Type B pancreatic cell (in vitro differentiated cells): ENCODE results near the gene EFCC1. TPM values are rescaled to one million over a fixed set of nuclear protein-coding genes. Genes with fewer than 3 reads are reported as not detected.

Source experiments
- DNase-seq: peaks from one replicate; pipeline ENCODE4 v3.0.0; 2021; ENCODE audit warnings: mixed read lengths; ENCODE audit not compliant: unreplicated experiment; ENCODE audit errors: extremely low spot score
- H3K27ac Mint-ChIP-seq: 2 replicates; pipeline ENCODE4 v1.8.0; 2021; ENCODE audit warnings: mild to moderate bottlenecking, mixed read lengths
- H3K27me3 Mint-ChIP-seq: 2 replicates; pipeline ENCODE4 v1.8.0; 2021; ENCODE audit warnings: mixed read lengths
- H3K36me3 Mint-ChIP-seq: 2 replicates; pipeline ENCODE4 v1.8.0; 2021; ENCODE audit warnings: mixed read lengths
- H3K4me1 Mint-ChIP-seq: one replicate; pipeline ENCODE4 v1.8.0; 2021; ENCODE audit warnings: mixed read lengths; ENCODE audit not compliant: unreplicated experiment
- H3K4me3 Mint-ChIP-seq: 2 replicates; pipeline ENCODE4 v1.8.0; 2021; ENCODE audit warnings: mild to moderate bottlenecking, mixed read lengths
- H3K9me3 Mint-ChIP-seq: 2 replicates; pipeline ENCODE4 v1.8.0; 2021; ENCODE audit warnings: mixed read lengths
- total RNA-seq: library from RNA; stranded (reverse); gene quantifications from 2 replicates; pipeline ENCODE4 v1.2.1, GENCODE V29; 2021; ENCODE audit warnings: low replicate concordance
- TF ChIP-seq, protein P1 (sequence below): fragments of 200-600 bp; sonication (generic); conservative IDR thresholded peaks from 2 replicates; pipeline ENCODE4 v1.5.0; 2021; ENCODE audit warnings: antibody characterized with exemption, mild to moderate bottlenecking

Gene EFCC1
- total RNA-seq, 1 donor from 2014 or later: 2.2 TPM

DNA sequence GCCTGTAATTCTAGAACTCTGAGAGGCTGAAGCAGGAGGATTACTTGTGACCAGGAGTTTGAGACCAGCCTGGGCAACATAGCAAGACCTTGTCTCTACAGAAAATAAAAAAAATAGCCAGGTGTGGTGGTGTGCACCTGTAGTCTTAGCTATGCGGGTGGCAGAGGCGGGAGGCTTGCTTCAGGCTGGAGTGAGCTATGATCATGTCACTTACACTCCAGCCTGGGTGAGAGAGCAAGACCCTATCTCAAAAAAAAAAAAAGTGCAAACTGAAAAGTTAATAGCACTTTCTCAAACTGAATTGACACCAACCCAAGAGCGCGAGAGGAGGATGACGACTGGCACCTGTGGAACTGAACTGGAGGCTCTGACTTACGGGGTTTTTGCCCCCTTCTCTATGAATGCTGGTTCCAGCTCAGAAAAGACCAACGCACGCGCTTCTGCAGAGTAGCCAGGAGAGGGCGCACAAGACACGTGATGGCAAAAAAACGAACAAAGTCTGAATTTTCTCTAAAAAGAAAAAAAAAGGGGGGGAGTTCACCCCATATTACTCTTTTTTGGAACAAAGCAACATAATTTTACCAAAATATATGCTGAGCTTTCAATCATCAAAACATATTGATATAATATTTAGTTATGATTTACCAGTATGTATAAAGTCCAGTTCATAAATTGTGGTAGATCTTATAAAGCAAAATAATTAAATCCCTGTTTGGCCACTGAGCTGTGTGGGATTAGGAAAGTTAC lies 30.9 kb upstream of the EFCC1 start:
- H3K36me3 Mint-ChIP-seq: no peaks in the 10 kb centered on the region
- no peaks in the 10 kb centered on the region for H3K4me1 Mint-ChIP-seq
- TF ChIP-seq, protein P1, sequence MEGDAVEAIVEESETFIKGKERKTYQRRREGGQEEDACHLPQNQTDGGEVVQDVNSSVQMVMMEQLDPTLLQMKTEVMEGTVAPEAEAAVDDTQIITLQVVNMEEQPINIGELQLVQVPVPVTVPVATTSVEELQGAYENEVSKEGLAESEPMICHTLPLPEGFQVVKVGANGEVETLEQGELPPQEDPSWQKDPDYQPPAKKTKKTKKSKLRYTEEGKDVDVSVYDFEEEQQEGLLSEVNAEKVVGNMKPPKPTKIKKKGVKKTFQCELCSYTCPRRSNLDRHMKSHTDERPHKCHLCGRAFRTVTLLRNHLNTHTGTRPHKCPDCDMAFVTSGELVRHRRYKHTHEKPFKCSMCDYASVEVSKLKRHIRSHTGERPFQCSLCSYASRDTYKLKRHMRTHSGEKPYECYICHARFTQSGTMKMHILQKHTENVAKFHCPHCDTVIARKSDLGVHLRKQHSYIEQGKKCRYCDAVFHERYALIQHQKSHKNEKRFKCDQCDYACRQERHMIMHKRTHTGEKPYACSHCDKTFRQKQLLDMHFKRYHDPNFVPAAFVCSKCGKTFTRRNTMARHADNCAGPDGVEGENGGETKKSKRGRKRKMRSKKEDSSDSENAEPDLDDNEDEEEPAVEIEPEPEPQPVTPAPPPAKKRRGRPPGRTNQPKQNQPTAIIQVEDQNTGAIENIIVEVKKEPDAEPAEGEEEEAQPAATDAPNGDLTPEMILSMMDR: peak; percentile 98
- DNase-seq: no peak
- peak overlapping the region; percentile 47 for H3K27ac Mint-ChIP-seq
- H3K27me3 Mint-ChIP-seq: peaks cover under 1% of the 10 kb centered on the region
- no peaks in the 10 kb centered on the region for H3K9me3 Mint-ChIP-seq
- H3K4me3 Mint-ChIP-seq: no peak overlapping the region

DNA sequence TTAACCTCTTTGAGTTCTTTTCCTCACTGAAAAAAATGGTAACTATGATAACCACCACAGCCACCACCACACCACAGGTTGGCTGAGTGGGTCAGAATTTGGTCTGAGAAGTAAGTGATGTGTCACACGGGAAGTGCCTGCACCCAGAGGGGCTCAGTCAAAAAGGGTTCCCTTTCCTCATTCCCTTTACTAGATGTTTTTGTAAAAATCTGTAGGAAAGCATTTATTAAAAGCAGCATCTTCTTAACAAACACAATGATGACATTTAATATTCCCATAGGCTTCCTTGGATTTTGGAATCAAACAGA lies 30.4 kb upstream of the EFCC1 start:
- Mint-ChIP-seq H3K27me3 (peaks cover 3% of the 10 kb centered on the region), H3K9me3 (no peaks in the 10 kb centered on the region), H3K4me1 (no peaks in the 10 kb centered on the region), H3K36me3 (no peaks in the 10 kb centered on the region), H3K4me3 (no peak overlapping the region), H3K27ac (no peak overlapping the region)
- no peak for DNase-seq
- TF ChIP-seq, protein P1: no peak

DNA sequence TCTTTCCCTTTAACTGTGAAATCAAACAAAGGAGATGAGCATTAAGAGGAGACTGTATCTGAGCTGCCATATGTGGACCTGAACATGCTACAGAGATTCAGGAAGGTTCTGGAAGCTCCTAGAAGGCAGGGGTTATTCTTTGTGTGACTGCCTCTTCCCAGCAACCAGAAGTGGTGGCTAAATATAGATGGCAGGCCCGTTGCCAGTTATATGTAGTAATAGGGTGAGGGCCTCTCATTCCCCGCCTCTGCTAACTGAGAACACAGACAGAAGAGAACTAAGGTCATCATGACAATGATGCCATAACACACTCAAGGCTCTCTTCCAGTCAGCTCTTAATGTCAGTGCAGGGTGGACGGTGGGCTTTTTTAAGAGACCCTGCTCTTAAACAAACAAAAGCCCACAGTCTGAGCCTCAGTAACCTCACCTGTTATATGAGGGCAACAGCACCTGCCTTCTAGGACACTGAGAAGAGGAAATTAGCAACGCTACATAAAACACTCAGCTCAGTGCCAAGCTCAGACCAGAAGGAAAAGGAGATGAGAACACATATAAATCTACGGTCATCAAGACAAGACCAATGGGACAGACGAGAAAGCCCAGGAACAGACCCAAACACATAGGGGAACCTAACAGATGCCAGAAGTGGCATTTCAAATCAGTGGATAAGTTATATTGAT lies 29.5 kb upstream of the EFCC1 start:
- no peak overlapping the region for H3K27ac Mint-ChIP-seq
- H3K9me3 Mint-ChIP-seq: no peaks in the 10 kb centered on the region
- no peak for DNase-seq
- H3K36me3 Mint-ChIP-seq: no peaks in the 10 kb centered on the region
- TF ChIP-seq, protein P1: no peak
- no peak overlapping the region for H3K4me3 Mint-ChIP-seq
- no peaks in the 10 kb centered on the region for H3K4me1 Mint-ChIP-seq
- H3K27me3 Mint-ChIP-seq: peaks cover 3% of the 10 kb centered on the region

DNA sequence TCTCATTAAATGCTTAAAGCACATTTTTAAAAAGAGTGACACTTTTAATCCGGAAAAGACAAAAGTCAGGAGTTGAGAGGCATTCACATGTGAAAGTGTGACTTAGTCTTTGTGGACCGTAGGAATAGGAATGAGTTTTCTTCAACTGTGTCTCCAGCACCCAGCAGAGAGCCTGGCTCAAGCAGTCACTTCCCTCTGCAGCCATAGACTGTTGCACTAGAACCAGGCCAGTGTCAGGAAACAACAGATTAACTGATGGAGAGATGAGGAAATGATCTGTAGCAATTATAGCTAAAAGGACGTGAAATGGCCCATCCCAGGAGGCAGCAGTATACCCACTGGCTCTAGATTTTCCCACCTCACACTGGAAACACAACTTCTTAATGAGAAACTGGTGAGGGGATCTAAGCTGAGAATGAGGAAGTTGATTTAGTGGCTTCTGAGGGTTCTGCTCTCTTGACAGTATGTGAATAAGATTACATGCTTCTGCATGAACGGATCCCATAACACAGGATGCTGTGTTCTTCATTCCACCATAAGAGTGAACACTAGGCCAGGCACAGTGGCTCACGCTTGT lies 27.0 kb upstream of the EFCC1 start:
- Mint-ChIP-seq H3K4me3 (no peak overlapping the region), H3K36me3 (no peaks in the 10 kb centered on the region), H3K9me3 (no peaks in the 10 kb centered on the region), H3K27me3 (peaks cover 3% of the 10 kb centered on the region), H3K27ac (no peak overlapping the region), H3K4me1 (no peaks in the 10 kb centered on the region)
- TF ChIP-seq, protein P1: no peak
- no peak for DNase-seq

DNA sequence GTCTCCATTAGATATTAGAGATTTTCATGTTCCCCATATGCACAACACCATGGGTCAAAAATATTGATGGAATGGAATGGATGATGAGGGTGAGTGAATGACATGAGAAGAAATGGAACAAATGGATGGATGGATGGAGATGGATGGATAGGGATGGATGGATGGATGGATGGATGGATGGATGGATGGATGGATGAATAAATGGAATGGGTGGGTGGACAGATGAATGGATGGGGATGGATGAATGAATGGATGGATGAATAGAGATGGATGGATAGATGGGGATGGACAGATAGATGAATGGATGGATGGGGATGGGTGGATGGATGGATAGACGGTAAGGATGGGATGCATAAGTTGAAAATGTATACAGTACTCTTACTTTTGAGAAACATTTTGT lies 25.8 kb upstream of the EFCC1 start:
- Mint-ChIP-seq H3K9me3 (no peaks in the 10 kb centered on the region), H3K27ac (no peak overlapping the region), H3K4me3 (no peak overlapping the region), H3K27me3 (peaks cover 3% of the 10 kb centered on the region), H3K4me1 (no peaks in the 10 kb centered on the region), H3K36me3 (no peaks in the 10 kb centered on the region)
- TF ChIP-seq, protein P1: no peak
- DNase-seq: no peak
